PC-9 (cell line): ENCODE measurements around the gene GPR63. TPM values are rescaled to one million over a fixed set of nuclear protein-coding genes. Genes with fewer than 3 reads are reported as not detected.

Source experiments
- BruUV-seq: library from RNA; stranded (reverse); fragments of 400-500 nt; replicated peaks from 2 replicates; lab custom pipeline; 2021; lab: Mats Ljungman, UMichigan
- CTCF ChIA-PET: fragments of 300-600 bp; sonication (Branson Sonifier 250); formaldehyde crosslinking; loops from one replicate; lab custom pipeline; 2022; ENCODE audit warnings: antibody characterized with exemption; lab: Charles Lee
- POLR2A ChIA-PET: fragments of 300-600 bp; sonication (Branson Sonifier 250); formaldehyde crosslinking; loops from one replicate; lab custom pipeline; 2022; ENCODE audit warnings: antibody characterized with exemption; ENCODE audit not compliant: unreplicated experiment; lab: Charles Lee
- DNase-seq, 2 experiments: peaks; one replicate each; pipeline versions ENCODE4 v3.0.0 to v3.0.0-alpha.2; 2015 to 2022; ENCODE audit warnings: mixed read lengths in 1 of 2
- H2AFZ ChIP-seq: fragments of 200-600 bp; sonication (generic); 2 replicates; pipeline ENCODE4 v1.8.1; 2017; ENCODE audit warnings: antibody characterized with exemption
- H3F3A ChIP-seq: fragments of 200-600 bp; sonication (generic); 2 replicates; pipeline ENCODE4 v1.8.1; 2017; ENCODE audit warnings: antibody characterized with exemption, mild to moderate bottlenecking, low read depth; ENCODE audit not compliant: insufficient read depth
- H3K27ac ChIP-seq: fragments of 200-600 bp; sonication (generic); 2 replicates; pipeline ENCODE4 v1.6.1; 2016; ENCODE audit warnings: mixed run types
- H3K27me3 ChIP-seq: fragments of 200-600 bp; sonication (generic); 2 replicates; pipeline ENCODE4 v1.6.1; 2016; ENCODE audit warnings: low read depth, mixed run types; ENCODE audit not compliant: insufficient read depth
- H3K36me3 ChIP-seq: fragments of 200-600 bp; sonication (generic); 2 replicates; pipeline ENCODE4 v1.6.1; 2016; ENCODE audit warnings: low read depth, mixed run types
- H3K4me1 ChIP-seq: fragments of 200-600 bp; sonication (generic); replicated peaks from 2 replicates; pipeline ENCODE4 v1.6.1; 2016; ENCODE audit warnings: mixed run types; ENCODE audit not compliant: insufficient read depth
- H3K4me2 ChIP-seq: fragments of 200-600 bp; sonication (generic); 2 replicates; pipeline ENCODE4 v1.6.1; 2017; ENCODE audit warnings: mixed run types
- H3K4me3 ChIP-seq: fragments of 200-600 bp; sonication (generic); 2 replicates; pipeline ENCODE4 v1.6.1; 2016; ENCODE audit warnings: mixed run types
- H3K79me2 ChIP-seq: fragments of 200-600 bp; sonication (generic); 2 replicates; pipeline ENCODE4 v1.6.1; 2017; ENCODE audit warnings: low read depth, mixed run types
- H3K9me2 ChIP-seq: fragments of 200-600 bp; sonication (generic); 2 replicates; pipeline ENCODE4 v1.8.1; 2017; ENCODE audit warnings: mild to moderate bottlenecking; ENCODE audit not compliant: insufficient read depth
- H3K9me3 ChIP-seq: fragments of 200-600 bp; sonication (generic); 2 replicates; pipeline ENCODE4 v1.8.1; 2016; ENCODE audit warnings: low read depth; ENCODE audit not compliant: insufficient read depth
- H4K20me1 ChIP-seq: fragments of 200-600 bp; sonication (generic); 2 replicates; pipeline ENCODE4 v1.8.1; 2017; ENCODE audit not compliant: insufficient read depth
- CTCF ChIP-seq: fragments of 200-600 bp; sonication (generic); conservative IDR thresholded peaks from 2 replicates; pipeline ENCODE4 v1.6.1; 2017; ENCODE audit warnings: mixed run types, antibody characterized with exemption, mild to moderate bottlenecking, moderate library complexity
- EZH2 ChIP-seq: fragments of 200-600 bp; sonication (generic); IDR thresholded peaks from 2 replicates; pipeline ENCODE4 v1.8.0; 2017; ENCODE audit warnings: antibody characterized with exemption, low read depth
- intact Hi-C: fragments of 100-400 bp; cut with micrococcal nuclease; formaldehyde crosslinking; loops from one replicate; pipeline ENCODE4 v1.10.0; 2022; ENCODE audit not compliant: unreplicated experiment
- total RNA-seq: library from RNA; stranded (reverse); gene quantifications from 2 replicates; pipeline ENCODE4 v1.2.3, GENCODE V29; 2021

GPR63 gene
- total RNA-seq, 1 experiment from 2014 or later, result 1.9 TPM

DNA sequence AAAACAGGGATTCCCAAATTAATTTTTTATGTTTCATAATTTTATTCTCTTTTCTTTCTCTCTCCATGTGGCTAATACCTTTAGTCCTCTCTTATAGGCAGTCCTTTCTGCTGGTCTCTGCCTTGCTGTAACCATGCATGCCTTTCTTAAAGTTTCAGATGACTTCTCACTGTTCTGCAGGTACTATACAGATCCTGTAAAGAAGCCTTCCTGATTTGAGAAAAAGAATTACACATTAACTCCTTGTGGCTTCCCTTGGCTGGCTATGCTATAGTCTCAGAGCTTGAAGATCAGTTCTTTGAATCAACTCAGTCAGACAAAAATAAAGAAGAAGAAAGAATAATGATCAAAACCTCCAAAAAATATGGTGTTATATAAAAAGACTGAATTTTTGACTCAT, 7.3 kb upstream of the GPR63 start:
- no peaks in the 10 kb centered on the region for H3K4me1 ChIP-seq
- H4K20me1 ChIP-seq, result no peaks in the 10 kb centered on the region
- no peak overlapping the region for H3K4me3 ChIP-seq
- H3K27me3 ChIP-seq, result no peaks in the 10 kb centered on the region
- no peak for DNase-seq
- no peaks in the 10 kb centered on the region for H3F3A ChIP-seq
- BruUV-seq, result no TSS peak
- H3K9me2 ChIP-seq, result no peaks in the 10 kb centered on the region
- intact Hi-C loops, result no loop called here
- peaks cover 3% of the 10 kb centered on the region; the same call in 1 of the 2 replicates for H3K9me3 ChIP-seq
- no peaks in the 10 kb centered on the region for H3K79me2 ChIP-seq
- TF ChIP-seq EZH2 (no peak), CTCF (no peak)
- H3K36me3 ChIP-seq, result no peaks in the 10 kb centered on the region
- POLR2A ChIA-PET, result no interaction called here
- H3K27ac ChIP-seq, result no peak overlapping the region
- H3K4me2 ChIP-seq, result no peak overlapping the region
- CTCF ChIA-PET, result no interaction called here
- no peak overlapping the region for H2AFZ ChIP-seq

- peaks cover 2% of the 10 kb centered on the region for H3K4me1 ChIP-seq
- H3K9me2 ChIP-seq, result no peaks in the 10 kb centered on the region
- TF ChIP-seq EZH2 (no peak), CTCF (no peak)
- BruUV-seq, result no TSS peak
- peaks cover 3% of the 10 kb centered on the region; the same call in 1 of the 2 replicates for H3K9me3 ChIP-seq
- ChIA-PET POLR2A (no interaction called here), CTCF (interaction anchor here (0.6 kb wide), 1 partner anchor 1471 kb away, joined by 13 read pairs; no protein-coding TSS in a partner anchor)
- DNase-seq, result no peak
- no peaks in the 10 kb centered on the region; the same call in 1 of the 2 replicates for H3K27me3 ChIP-seq
- no peaks in the 10 kb centered on the region for H3K36me3 ChIP-seq
- no peak overlapping the region for H3K4me3 ChIP-seq
- no peaks in the 10 kb centered on the region for H3K79me2 ChIP-seq
- no peak overlapping the region for H2AFZ ChIP-seq
- H3K27ac ChIP-seq, result no peak overlapping the region
- H4K20me1 ChIP-seq, result no peaks in the 10 kb centered on the region
- intact Hi-C loops, result no loop called here
- H3F3A ChIP-seq, result peaks cover 6% of the 10 kb centered on the region; the same call in 1 of the 2 replicates
- H3K4me2 ChIP-seq, result no peak overlapping the region
Measured at GRCh38 chr6:96841345-96841744, 4.1 kb upstream of the GPR63 start.

DNA sequence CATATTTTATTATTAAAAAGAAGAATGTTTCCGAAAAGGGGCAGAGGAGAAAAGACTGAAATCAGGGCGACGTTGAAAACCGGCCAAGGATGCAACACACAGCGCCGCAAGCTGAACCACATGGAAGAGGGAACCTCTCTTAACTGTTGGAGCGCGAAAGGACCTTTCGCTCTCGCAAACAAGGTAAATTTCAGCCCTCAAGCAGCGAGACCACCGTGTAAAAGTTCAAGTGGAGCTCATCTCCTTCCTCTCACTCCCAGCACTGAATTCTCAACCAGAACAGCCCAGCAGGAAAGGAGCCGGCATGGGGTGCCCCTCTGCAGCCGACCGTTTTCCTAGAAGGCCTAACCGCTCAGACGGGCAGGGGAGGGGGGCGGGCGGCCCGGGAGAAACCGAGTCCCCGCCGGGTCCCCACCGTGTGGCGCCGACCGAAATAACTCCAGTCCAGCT, 621 bp downstream of the GPR63 start:
- TF ChIP-seq EZH2 (no peak), CTCF (no peak)
- Histone ChIP-seq H3K36me3 (no peaks in the 10 kb centered on the region), H3F3A (peaks cover 6% of the 10 kb centered on the region; the same call in 1 of the 2 replicates), H4K20me1 (no peaks in the 10 kb centered on the region), H2AFZ (peak overlapping the region; percentile 99), H3K27ac (no peak overlapping the region), H3K4me3 (peak overlapping the region; percentile 69), H3K4me1 (peaks cover 13% of the 10 kb centered on the region), H3K27me3 (no peaks in the 10 kb centered on the region; the same call in 1 of the 2 replicates), H3K79me2 (no peaks in the 10 kb centered on the region), H3K4me2 (peak overlapping the region; percentile 88), H3K9me3 (no peaks in the 10 kb centered on the region), H3K9me2 (no peaks in the 10 kb centered on the region)
- BruUV-seq, result TSS peak; percentile 60
- POLR2A ChIA-PET, result no interaction called here
- peak in 1 of 2 experiments; percentile 4 for DNase-seq
- CTCF ChIA-PET, result no interaction called here
- intact Hi-C loops, result loop anchor here (1.0 kb wide), 1 partner anchor 61 kb away; the partner anchor contains the start of gene NDUFAF4
